NCI-H187 (cell line): Measurements from ENCODE around the gene ADAM17.
A peak's percentile ranks its signal among the peaks of the same experiment; 100 is the strongest.

ENCODE experiments used
- DNase-seq, 2 experiments: peaks; one replicate each; lab custom pipeline; 2025; lab: John Stamatoyannopoulos, UW

ADAM17 gene

GRCh38 chr2:9471206-9471605 lies 84.4 kb downstream of the ADAM17 start:
- DNase-seq: no peak

DNA sequence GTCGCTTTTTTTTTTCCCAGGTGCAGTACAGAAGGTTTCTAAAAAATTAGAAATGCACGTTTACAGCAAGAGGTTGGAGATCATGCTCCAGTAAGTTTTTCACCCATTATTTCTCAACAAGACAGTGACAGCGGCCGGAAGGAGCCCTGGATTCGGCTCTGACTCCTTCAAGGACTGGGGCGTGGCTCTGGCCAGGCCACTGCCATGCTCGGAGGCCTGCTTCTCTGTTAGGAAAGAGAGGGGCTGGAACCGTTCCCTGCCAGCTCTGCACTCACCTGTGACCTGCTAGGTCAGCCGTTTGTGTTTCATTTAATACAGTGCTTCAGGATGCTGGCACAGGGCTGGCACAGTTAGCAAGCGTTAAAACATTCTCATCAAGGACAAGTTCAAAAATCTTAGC lies 87.9 kb downstream of the ADAM17 start:
- no peak for DNase-seq

GRCh38 chr2:9466147-9466683 lies 89.4 kb downstream of the ADAM17 start:
- no peak for DNase-seq

- no peak for DNase-seq
Measured at GRCh38 chr2:9465170-9465569, 90.5 kb downstream of the ADAM17 start.

- DNase-seq: no peak
Measured at GRCh38 chr2:9463698-9464034, 92.0 kb downstream of the ADAM17 start.

- peak in 1 of 2 experiments; percentile 42 for DNase-seq
Measured at GRCh38 chr2:9462886-9463697, 92.5 kb downstream of the ADAM17 start.

DNA sequence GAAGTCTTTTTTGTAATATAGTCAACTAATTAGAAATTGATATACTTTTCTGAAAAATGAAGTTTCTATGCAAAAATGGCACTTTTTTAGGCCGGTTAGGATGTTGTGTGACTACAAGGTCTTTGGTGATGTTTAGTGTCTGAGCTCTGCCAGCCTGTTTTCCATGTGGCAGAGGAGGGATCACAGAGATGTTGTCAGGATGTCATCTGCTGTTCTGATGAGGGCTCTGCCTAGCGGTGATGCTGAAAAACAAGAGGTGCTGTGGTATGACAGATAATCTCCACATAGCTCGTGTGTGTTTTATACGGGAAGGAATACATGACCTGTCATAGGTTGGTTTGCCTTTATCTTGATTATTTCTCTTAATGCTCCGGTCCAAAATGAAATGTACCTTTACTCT lies 93.3 kb downstream of the ADAM17 start:
- DNase-seq: no peak

GRCh38 chr2:9461079-9461478 lies 94.6 kb downstream of the ADAM17 start:
- no peak for DNase-seq

GRCh38 chr2:9460441-9461017 lies 95.1 kb downstream of the ADAM17 start:
- no peak for DNase-seq

- no peak for DNase-seq
Measured at GRCh38 chr2:9451231-9451630, 104.4 kb downstream of the ADAM17 start.

DNA sequence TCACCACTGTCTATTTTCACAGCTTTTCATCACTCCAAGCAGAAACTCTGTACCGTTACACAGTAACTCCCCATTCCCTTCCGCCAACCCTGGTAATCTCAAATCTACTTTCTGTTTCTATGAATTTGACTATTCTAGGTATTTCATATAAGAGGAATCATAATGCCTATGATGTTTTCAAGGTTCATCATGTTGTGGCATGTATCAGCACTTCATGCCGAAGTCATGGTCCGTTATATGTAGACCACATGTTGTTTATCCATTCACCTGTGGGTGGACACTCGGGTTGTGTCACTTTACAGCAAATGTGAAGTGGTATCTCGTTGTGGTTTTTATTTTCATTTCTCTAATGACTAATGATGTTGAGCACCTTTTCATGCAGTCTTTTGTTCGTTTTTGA lies 110.5 kb downstream of the ADAM17 start:
- no peak for DNase-seq

DNA sequence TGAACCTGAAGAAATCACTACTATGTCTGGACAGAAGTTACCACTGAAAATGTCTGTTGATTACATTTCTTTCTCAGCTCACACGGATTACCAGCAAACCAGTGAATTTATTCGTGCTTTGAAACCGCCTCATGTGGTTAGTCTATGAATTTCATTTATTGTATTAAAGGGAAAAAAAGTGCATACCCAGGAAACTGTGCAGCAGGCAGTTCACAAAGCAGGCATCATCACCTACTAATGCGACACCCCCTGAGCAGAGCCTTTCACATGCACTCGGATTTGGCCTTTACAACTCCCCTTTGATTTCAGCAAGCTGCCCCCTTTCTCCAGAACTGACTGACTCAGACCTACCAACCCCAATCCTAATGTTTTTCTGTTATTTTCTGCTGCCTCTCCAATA lies 112.1 kb downstream of the ADAM17 start:
- no peak for DNase-seq

GRCh38 chr2:9441556-9441955 lies 114.1 kb downstream of the ADAM17 start:
- DNase-seq: no peak

GRCh38 chr2:9440058-9440727 lies 115.4 kb downstream of the ADAM17 start:
- DNase-seq: no peak

- DNase-seq: no peak
Measured at GRCh38 chr2:9439536-9439935, 116.1 kb downstream of the ADAM17 start.
